ENCODE data around the gene PCDHGA9.

- TF ChIP-seq CTCF (IDR thresholded peaks at IDR 0.05; ENCODE audit: insufficient read depth, low read depth, low read length) (no peak), EZH2 (IDR thresholded peaks at IDR 0.05; ENCODE audit: insufficient read depth, low read length) (no peak)
Measured at GRCh38 chr5:141421489-141421855, 18.9 kb downstream of the PCDHGA9 start.

All from astrocyte (in vitro differentiated cells and primary cell).